HG03520 (cell line): Measurements from ENCODE around the gene SAP30BP.

Experiments
- ATAC-seq: cut with Tn5 transposase; IDR thresholded peaks from one replicate; pipeline ENCODE4 v1.9.1; 2021; ENCODE audit warnings: mild to moderate bottlenecking, moderate library complexity; ENCODE audit not compliant: unreplicated experiment

SAP30BP gene

DNA sequence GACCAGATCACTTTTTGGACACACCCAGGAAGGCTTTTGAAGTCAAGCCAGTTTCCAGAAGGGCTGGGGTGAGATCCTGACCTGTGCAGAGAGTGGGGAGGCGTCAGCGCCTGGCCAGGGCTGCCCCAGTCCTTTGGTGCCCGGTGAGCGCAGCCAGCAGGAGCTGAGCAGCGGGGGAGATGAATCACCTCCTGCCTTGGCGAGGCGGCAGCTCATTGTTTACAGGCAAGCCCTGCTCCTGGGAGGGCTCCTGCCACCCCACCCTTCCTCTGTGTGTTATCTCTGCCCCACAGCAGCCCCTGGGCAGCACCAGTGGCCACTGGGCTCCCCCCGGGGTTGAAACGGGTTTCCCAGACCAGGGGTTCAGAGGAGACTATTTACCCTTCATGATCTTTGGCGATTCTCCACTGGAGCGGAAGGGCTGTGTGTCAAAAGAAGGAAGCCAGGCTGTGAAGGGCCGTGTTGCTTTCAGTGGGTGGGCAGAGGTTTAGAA, 40.0 kb downstream of the SAP30BP start:
- no peak for ATAC-seq

DNA sequence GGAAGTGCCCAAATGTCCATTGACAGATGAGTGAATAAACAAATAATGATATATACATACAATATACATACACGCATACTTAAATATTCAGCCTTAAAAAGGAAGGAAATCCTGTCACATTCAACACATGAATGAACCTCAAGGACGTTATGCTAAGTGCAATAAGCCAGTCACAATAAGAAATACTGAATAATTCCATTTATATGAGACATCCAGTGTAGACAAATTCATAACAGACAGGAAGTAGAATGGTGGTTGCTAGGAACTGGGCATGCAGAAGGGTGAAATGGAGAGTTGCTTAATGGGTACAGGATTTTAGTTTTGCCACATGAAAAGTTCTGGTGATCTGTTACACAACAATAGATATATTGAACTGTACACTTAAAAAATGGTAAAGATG, 45.3 kb downstream of the SAP30BP start:
- ATAC-seq = no peak

DNA sequence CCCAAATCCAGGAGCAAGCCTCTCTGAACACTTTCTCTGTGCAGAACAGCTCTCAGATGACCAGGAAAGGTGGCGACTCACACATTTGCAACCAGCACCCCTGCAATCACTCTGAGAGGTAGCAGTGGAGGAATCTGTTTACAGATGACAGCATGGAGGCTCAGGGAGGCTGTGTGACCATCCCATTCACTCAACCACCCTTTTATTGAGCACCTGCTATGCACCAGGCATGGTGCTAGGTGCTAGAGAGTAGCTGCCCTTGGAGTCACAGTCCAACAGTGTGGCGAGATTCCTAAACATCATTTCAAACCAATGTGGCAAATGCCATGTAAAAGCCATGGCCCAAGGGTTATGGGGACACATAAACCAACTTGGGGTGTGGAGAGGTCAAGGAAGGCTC, 52.6 kb downstream of the SAP30BP start:
- ATAC-seq = no peak

DNA sequence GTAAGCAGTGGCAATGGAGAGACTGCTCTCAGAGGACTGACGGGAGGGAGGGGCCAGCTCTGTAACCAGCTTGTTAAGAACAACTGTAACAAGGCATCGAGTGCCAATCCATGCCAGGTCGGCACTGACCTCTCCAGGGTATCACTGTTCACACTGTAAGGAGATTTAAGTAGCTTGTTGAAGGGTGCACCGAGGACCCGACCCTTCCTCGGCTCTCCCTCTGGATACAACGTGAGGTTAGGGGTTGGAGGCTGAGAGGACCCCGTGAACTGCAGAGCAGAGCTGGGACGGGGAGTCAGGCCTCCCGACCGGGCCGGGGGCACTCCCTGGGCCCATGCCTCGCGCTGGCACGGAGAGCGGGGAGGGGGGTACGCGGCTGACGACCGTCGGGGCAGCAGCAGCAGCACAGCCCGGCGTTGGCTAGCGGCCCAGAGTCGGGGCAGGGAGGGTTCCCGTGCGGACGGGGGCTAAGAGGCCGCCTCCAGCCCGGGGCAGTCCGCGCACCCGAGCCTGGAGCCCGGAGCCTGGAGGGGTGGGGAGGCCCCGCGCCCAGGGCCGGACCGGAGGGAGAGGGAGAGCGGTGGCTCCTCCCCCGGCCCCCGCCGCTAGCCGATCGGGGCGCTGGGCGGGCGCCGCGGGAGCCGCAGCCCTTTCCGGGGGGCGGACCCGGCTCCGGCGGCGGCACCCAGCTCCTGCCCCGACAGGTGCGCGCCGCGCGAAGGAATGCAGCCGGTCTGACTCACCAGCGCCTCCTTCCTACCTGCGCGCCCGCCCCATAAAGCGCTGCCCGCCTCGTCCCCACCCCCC, 53.7 kb downstream of the SAP30BP start, which contains the start of gene ITGB4:
ITGB4 (plus strand) TSS at position 804 of the 807 bp plus-strand sequence. CDS start 3,245 bp downstream, outside the sequence.
- ATAC-seq = no peak

DNA sequence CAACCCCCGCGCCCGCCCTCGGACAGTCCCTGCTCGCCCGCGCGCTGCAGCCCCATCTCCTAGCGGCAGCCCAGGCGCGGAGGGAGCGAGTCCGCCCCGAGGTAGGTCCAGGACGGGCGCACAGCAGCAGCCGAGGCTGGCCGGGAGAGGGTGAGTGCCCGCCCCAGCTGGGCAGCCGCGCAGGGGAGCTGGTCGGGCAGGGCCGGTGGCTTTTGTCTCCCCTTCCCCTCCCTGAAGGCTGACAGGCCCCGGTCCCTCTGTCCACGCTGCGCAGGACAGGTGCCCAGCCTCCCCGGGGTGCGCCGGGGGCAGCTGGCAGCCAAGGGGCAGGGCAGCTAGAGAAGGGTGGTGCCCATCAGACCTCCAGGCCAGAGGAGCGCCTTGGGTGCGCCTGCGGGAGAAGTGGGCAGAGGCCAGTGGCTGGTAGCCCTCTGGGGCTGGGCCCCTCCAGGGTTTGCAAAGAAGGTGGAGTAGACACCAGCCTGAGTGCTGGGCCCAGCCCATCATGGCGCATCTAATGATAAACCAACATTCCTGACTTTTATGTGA, 54.4 kb downstream of the SAP30BP start:
- no peak for ATAC-seq

DNA sequence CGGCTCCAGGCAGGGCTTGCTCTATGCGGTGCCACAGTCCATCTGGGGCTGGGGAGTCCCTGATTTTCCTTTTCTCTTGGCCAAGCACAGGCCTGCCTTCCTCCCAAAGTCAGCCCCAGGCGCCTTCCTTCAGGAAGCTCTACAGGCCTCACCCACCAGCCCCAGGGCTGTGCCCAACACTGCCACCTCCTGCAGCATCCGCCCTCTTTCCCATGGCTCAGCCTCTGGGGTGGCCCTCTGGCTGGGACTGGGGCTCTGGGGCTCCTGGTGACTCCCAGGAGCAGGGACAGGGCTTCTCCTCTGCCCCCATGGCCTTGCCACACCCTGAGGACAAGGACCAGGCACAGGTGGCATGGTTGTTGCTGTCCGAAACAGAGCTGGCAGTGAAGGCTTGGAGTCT, 54.9 kb downstream of the SAP30BP start:
- ATAC-seq = no peak

DNA sequence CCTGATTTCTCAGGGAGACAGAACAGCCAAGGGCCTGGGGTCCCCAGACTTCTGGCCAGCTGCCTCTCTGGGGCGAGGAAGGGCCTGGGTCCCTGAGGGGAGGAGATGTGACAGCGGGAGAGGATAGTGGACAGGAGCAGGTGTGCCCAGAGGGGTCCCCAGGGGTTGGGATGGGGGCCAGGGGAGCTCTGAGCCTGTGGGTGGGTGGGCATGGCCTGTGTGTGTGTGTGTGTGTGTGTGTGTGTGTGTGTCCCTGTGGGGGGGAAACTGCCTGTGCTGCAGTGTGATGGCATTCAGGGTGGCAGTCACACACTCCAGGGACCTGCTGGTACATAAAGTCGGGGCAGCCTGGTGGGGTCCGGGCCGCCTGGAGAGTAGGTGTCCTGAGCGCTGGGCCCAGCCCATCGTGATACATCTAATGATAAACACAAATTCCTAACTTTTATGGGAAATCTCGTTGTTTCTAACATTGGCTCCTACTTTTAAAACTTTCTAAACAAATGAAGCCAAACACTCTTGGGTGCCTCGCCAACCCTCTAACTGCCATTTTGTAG, 55.5 kb downstream of the SAP30BP start:
- no peak for ATAC-seq

DNA sequence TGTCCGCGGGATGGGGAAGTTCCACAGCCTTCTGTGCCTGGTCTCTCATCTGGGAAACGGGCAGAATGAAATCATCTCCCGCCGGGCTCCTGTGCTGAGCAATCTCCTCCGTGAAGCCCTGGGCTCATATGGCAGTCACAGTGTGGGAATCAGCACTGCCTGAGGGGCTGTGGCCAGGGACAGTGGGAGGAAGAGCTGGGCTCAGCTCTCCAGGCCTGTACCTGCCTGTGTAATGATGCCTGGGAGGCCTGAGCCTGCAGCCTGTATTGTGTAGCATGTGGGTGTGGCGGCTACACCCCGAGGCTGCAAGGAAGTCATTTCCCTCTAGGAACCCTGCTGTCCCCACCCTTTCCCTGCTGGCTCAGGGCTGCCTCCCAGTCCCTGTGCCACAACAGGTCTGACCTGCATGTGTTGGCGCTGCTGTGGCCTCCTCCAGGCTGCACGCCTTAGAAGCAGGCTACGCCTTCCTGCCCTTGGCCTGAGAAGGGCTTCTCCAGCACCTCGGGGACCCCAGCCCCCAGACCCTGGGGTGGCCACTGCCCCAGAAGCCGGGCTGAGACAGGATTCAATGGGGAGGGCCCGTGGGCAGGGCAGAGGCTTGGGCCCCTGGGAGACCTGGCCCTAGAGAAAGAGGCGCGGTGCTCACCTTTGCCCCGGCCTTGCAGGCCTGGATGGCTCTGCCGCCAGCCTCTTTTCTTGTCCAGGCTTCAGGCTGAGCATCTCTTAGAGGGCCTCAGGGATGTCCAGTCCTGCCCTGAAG, 56.2 kb downstream of the SAP30BP start:
- ATAC-seq = no peak

DNA sequence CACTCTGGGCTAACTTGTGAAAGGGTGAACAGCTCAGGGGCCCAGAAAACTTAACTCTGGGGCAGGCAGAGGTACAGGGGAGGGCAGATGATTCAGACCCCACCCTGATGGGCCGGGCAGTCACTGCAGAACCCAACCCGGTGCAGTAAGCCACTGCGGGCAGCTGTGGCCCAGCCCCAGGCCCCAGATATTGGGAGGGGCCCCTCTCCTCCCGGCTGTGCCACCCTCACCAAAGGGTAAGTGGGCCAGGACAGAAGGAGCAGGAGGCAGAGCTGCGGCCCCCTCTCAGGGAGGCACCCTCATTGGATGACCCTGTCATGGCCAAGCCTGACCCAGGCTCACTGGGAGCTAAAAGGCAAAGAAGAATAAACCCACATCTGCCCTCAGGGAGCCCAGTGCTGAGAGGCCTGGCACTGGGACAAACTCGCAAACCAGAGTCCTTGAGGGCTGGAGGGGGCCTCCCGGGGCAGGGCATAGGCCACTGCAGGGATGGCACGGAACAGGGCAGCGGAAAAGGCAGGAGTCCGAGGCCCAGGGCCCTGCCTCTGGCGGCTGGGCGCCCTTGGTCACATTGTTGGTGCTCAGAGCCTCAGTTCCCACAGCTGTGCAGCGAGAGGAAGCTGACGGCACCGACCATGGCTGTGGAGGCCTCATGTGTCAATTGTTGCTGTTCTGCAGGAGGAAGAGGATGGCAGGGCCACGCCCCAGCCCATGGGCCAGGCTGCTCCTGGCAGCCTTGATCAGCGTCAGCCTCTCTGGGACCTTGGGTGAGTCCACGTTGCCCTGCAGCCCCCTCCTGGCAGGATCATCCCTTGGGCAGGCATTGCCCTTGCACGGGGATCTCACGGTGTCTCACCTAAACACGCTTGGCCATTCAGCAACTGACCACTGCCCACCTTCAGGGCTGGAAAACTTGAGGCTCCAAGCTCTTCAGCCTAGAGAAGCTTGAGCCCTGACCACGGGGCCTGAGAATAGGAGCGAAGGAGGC, 57.2 kb downstream of the SAP30BP start:
- ATAC-seq = no peak

DNA sequence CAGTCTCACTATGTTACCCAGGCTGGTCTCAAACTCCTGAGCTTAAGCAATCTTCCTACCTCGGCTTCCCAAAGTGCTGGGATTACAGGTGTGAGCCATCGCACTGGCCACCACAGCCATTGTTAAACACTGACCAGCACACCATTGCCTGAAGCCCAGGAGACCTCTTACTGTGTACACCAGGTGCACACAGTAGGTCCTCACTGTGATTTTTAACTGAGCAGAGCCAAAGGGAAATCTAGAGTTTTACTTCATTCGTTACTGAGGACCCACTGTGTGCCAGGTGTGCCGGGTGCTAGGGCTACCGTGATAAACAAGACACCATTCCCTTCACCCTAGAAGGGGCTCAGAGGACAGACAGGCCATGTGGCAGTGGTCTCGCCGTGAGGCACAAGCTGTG, 58.4 kb downstream of the SAP30BP start:
- ATAC-seq = no peak

DNA sequence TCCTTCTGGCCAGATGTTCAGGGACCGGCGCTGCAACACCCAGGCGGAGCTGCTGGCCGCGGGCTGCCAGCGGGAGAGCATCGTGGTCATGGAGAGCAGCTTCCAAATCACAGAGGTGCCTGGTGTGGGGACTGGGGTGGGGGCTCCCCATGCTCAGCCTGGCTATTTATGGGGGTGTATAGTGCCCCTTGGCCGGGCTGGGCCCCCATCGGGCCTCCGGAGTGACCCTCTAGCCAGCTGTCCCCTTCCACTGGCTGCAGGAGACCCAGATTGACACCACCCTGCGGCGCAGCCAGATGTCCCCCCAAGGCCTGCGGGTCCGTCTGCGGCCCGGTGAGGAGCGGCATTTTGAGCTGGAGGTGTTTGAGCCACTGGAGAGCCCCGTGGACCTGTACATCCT, 60.3 kb downstream of the SAP30BP start:
- no peak for ATAC-seq

DNA sequence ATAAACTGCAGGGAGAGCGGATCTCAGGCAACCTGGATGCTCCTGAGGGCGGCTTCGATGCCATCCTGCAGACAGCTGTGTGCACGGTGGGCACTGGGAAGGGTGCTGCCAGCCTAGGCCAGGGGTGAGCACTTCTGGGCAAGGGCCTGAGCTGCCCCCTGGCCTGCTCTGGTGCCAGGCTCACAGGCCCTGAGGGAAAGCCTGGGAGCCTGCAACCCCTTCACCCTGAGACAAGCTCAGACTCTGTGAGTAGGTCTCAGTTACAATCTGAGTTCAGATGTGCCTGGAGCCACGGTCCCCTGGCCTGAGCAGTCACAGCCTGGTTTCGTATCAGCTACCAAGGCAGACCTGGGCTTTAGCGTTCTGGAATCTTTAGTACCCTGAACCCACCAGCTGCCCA, 62.2 kb downstream of the SAP30BP start:
- ATAC-seq = no peak

DNA sequence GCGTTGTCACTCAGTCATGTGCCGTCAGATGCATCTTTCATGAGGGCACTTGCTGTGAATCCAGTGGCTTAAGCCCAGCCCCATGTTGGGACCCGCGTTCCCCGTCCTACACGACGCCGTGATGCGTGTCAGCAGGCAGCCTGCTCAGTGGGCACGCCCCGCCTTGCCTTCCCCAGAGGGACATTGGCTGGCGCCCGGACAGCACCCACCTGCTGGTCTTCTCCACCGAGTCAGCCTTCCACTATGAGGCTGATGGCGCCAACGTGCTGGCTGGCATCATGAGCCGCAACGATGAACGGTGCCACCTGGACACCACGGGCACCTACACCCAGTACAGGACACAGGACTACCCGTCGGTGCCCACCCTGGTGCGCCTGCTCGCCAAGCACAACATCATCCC, 62.9 kb downstream of the SAP30BP start:
- no peak for ATAC-seq

DNA sequence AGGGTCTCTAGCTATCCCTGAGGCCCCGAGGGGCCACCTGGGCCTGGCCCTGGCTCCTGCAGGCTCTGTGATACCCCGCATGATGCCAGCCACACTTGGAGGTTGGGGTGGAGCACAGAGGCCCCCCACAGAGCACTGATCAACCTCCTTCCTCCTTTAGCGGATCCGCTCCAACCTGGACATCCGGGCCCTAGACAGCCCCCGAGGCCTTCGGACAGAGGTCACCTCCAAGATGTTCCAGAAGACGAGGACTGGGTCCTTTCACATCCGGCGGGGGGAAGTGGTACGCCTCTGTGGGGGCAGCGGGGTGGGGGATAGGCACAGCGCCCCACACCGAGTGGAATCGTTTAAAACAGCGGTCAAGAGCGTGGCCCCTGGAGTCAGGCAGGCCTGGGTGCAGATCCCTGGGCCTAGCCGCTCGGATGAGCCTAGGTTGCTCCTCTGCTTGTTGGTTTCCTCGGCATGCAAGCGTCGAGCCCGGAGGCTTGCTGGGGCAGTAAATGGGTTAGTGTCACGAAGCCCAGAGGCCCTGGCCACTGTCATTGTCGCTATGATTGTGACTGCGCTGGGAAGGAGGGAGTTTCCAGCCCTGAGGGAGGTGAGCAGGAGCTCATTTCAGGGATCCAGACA, 64.1 kb downstream of the SAP30BP start:
- no peak for ATAC-seq

DNA sequence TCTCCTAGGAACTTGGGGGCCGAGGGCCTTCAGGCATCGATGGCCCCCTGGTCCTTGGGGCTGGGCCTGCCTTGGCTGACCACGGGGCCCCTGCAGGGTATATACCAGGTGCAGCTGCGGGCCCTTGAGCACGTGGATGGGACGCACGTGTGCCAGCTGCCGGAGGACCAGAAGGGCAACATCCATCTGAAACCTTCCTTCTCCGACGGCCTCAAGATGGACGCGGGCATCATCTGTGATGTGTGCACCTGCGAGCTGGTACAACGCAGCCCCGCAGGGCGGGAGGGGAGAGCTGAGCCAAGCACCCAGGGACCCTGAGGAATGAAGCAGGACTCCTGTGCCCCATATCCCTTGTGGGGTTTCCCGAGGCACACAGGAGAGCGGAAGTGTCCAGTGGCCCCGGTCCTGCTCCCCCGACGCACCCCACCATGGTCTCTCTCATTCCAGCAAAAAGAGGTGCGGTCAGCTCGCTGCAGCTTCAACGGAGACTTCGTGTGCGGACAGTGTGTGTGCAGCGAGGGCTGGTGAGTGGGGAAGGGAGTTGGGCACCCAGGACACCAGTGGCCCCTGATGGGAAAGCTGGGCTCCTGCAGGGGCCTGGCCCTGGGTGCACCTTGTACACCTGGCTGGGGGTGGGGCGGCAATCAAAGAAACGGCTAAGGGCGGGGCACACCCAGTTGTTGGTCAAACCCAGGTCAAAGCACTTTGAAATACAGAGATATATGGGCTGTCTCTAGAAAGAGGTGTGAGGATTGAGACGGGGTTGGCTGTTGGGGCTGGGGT, 64.8 kb downstream of the SAP30BP start:
- no peak for ATAC-seq

DNA sequence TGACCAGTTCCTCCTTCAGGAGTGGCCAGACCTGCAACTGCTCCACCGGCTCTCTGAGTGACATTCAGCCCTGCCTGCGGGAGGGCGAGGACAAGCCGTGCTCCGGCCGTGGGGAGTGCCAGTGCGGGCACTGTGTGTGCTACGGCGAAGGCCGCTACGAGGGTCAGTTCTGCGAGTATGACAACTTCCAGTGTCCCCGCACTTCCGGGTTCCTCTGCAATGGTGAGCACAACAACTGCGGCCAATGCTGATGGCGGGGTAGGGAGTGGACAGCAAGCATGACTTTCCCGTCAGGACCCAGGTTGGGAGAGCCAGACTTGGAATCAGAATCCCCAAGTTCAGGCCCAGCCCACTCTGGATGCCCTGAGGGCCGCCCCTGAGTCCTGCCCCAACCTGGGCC, 66.3 kb downstream of the SAP30BP start:
- no peak for ATAC-seq

DNA sequence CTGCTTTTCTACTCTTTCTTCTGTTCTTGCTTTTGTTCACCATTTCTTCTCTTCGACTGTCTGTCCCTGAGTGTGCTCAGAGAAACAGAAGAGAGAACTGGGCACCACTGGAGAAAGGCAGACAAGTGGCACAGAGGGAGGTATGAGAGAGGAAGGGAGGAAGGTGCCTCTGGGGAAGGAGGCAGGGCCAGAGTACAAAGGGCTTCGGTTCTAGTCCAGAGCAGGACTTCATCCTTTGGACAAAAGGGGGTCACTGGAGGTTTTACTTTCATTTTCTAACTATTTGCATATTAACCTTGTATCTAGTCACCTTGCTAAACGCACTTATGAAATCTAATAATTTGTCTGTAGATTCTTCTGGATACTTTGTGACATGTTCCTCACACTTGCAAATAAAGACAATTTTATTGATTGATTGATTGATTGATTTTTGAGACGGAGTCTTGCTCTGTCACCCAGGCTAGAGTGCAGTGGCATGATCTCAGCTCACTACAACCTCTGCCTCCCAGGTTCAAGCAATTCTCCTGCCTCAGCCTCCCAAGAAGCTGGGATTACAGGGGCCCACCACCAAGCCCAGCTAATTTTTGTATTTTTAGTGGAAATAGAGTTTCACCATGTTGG, 67.6 kb downstream of the SAP30BP start:
- ATAC-seq = no peak

DNA sequence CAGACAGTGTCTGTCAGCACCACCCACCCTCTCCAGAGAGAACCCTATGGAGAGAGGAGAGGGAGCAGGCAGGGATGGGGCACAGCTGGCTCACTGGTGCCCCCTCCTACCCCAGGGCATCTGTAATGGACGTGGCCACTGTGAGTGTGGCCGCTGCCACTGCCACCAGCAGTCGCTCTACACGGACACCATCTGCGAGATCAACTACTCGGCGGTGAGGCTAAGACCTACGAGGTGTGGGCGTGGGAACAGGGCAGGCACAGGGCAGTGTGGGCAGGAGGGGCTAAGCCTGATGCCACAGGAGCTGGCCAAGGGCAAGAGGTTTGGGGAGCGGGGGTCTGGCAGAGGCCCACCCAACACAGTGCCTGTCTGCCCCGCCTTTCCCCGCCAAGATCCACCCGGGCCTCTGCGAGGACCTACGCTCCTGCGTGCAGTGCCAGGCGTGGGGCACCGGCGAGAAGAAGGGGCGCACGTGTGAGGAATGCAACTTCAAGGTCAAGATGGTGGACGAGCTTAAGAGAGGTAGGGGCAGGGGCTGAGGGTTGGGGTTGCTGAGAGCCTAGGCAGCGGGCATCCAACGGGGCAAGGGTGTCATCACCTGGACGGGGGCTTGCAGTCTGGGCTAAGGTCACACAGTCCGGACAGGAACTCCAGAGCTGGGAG, 69.2 kb downstream of the SAP30BP start:
- ATAC-seq = no peak
